ENCODE measurements around the gene PEAR1. TPM values are rescaled to one million over a fixed set of nuclear protein-coding genes. Genes with fewer than 3 reads are reported as not detected.

Gene PEAR1
- total RNA-seq, 1 experiment from 2014 or later: 9.8 TPM

GRCh38 chr1:156939786-156940334 is 46.3 kb downstream of the PEAR1 start:
- ChIA-PET CTCF (no interaction called here), POLR2A (ENCODE audit: unreplicated experiment) (no interaction called here)
- no TSS peak for BruUV-seq (replicated peaks)

GRCh38 chr1:156941675-156942074 is 48.2 kb downstream of the PEAR1 start:
- no peaks in the 10 kb centered on the region for H3K9me3 ChIP-seq (ENCODE audit: insufficient read depth, low read depth)
- H4K20me1 ChIP-seq (ENCODE audit: insufficient read depth): no peaks in the 10 kb centered on the region
- no peaks in the 10 kb centered on the region; the same call in 1 of the 2 replicates for H3K36me3 ChIP-seq (ENCODE audit: low read depth)
- no peak overlapping the region for H3K27ac ChIP-seq
- intact Hi-C loops (cut with micrococcal nuclease; ENCODE audit: unreplicated experiment): no loop called here
- H3K79me2 ChIP-seq (ENCODE audit: low read depth): no peaks in the 10 kb centered on the region
- no TSS peak for BruUV-seq (replicated peaks)
- no peaks in the 10 kb centered on the region for H3K9me2 ChIP-seq (ENCODE audit: insufficient read depth)
- ChIA-PET CTCF (no interaction called here), POLR2A (ENCODE audit: unreplicated experiment) (no interaction called here)
- TF ChIP-seq EZH2 (IDR thresholded peaks at IDR 0.05; ENCODE audit: low read depth) (no peak), CTCF (conservative IDR thresholded peaks at IDR 0.05) (no peak)
- H2AFZ ChIP-seq: no peak overlapping the region
- H3K4me1 ChIP-seq (replicated peaks; ENCODE audit: insufficient read depth): peaks cover 7% of the 10 kb centered on the region; the same call in 1 of the 2 replicates
- H3K27me3 ChIP-seq (ENCODE audit: insufficient read depth, low read depth): no peaks in the 10 kb centered on the region
- no peak overlapping the region for H3K4me3 ChIP-seq
- H3F3A ChIP-seq (ENCODE audit: insufficient read depth, low read depth): no peaks in the 10 kb centered on the region; the same call in 1 of the 2 replicates
- DNase-seq: no peak
- H3K4me2 ChIP-seq: no peak overlapping the region

More at GRCh38 chr1:156939786-156940334, 46.3 kb downstream of the PEAR1 start:
- Histone ChIP-seq H3K4me3 (no peak overlapping the region), H3K27ac (no peak overlapping the region), H3F3A (ENCODE audit: insufficient read depth, low read depth) (no peaks in the 10 kb centered on the region), H3K4me1 (replicated peaks; ENCODE audit: insufficient read depth) (no peaks in the 10 kb centered on the region), H3K4me2 (no peak overlapping the region), H3K79me2 (ENCODE audit: low read depth) (no peaks in the 10 kb centered on the region), H4K20me1 (ENCODE audit: insufficient read depth) (no peaks in the 10 kb centered on the region), H3K9me3 (ENCODE audit: insufficient read depth, low read depth) (no peaks in the 10 kb centered on the region), H3K27me3 (ENCODE audit: insufficient read depth, low read depth) (no peaks in the 10 kb centered on the region), H3K9me2 (ENCODE audit: insufficient read depth) (no peaks in the 10 kb centered on the region), H2AFZ (no peak overlapping the region), H3K36me3 (ENCODE audit: low read depth) (no peaks in the 10 kb centered on the region; the same call in 1 of the 2 replicates)
- DNase-seq: no peak
- TF ChIP-seq EZH2 (IDR thresholded peaks at IDR 0.05; ENCODE audit: low read depth) (no peak), CTCF (conservative IDR thresholded peaks at IDR 0.05) (no peak)
- intact Hi-C loops (cut with micrococcal nuclease; ENCODE audit: unreplicated experiment): no loop called here

- ChIA-PET POLR2A (ENCODE audit: unreplicated experiment) (no interaction called here), CTCF (no interaction called here)
- no peaks in the 10 kb centered on the region for H3K79me2 ChIP-seq (ENCODE audit: low read depth)
- no peaks in the 10 kb centered on the region for H3K27me3 ChIP-seq (ENCODE audit: insufficient read depth, low read depth)
- no peak overlapping the region for H2AFZ ChIP-seq
- DNase-seq: no peak
- no peaks in the 10 kb centered on the region for H3K9me2 ChIP-seq (ENCODE audit: insufficient read depth)
- no peak overlapping the region for H3K4me3 ChIP-seq
- no peaks in the 10 kb centered on the region for H3K9me3 ChIP-seq (ENCODE audit: insufficient read depth, low read depth)
- TF ChIP-seq EZH2 (IDR thresholded peaks at IDR 0.05; ENCODE audit: low read depth) (no peak), CTCF (conservative IDR thresholded peaks at IDR 0.05) (no peak)
- H3K4me2 ChIP-seq: no peak overlapping the region
- H4K20me1 ChIP-seq (ENCODE audit: insufficient read depth): no peaks in the 10 kb centered on the region
- H3K36me3 ChIP-seq (ENCODE audit: low read depth): no peaks in the 10 kb centered on the region; the same call in 1 of the 2 replicates
- peaks cover 8% of the 10 kb centered on the region; the same call in 1 of the 2 replicates for H3K4me1 ChIP-seq (replicated peaks; ENCODE audit: insufficient read depth)
- BruUV-seq (replicated peaks): no TSS peak
- no peak overlapping the region for H3K27ac ChIP-seq
- intact Hi-C loops (cut with micrococcal nuclease; ENCODE audit: unreplicated experiment): no loop called here
- no peaks in the 10 kb centered on the region; the same call in 1 of the 2 replicates for H3F3A ChIP-seq (ENCODE audit: insufficient read depth, low read depth)
Measured at GRCh38 chr1:156942176-156942575, 48.7 kb downstream of the PEAR1 start.
